Activated CD4-positive, alpha-beta T cell treated with anti-CD3 and anti-CD28 coated beads, Interleukin-2, amount 10 ng/mL, durations not matched to agents 7 days and 5 days (primary cell): ENCODE data around the gene SETX. TPM values are rescaled to one million over a fixed set of nuclear protein-coding genes. Genes with fewer than 3 reads are reported as not detected.

ENCODE experiments used
- CTCF ChIA-PET: fragments of 350-600 bp; sonication (Branson Sonifier 250); formaldehyde crosslinking; loops from one replicate; lab custom pipeline; 2021; ENCODE audit warnings: antibody characterized with exemption; lab: Charles Lee
- POLR2A ChIA-PET: fragments of 350-600 bp; sonication (Branson Sonifier 250); formaldehyde crosslinking; loops from one replicate; lab custom pipeline; 2021; ENCODE audit warnings: antibody characterized with exemption; lab: Charles Lee
- DNase-seq: peaks from one replicate; pipeline ENCODE4 v3.0.0-alpha.2; 2020
- H3K27ac Mint-ChIP-seq: one replicate; pipeline ENCODE4 v1.8.0; 2021; ENCODE audit warnings: mild to moderate bottlenecking, moderate library complexity, mixed read lengths
- H3K27me3 Mint-ChIP-seq: one replicate; pipeline ENCODE4 v1.8.0; 2021; ENCODE audit warnings: mixed read lengths
- H3K36me3 Mint-ChIP-seq: one replicate; pipeline ENCODE4 v1.8.0; 2021; ENCODE audit warnings: low read depth, mixed read lengths
- H3K4me1 Mint-ChIP-seq: one replicate; pipeline ENCODE4 v1.8.0; 2021; ENCODE audit warnings: mixed read lengths
- H3K4me3 Mint-ChIP-seq: one replicate; pipeline ENCODE4 v1.8.0; 2021; ENCODE audit warnings: mild to moderate bottlenecking, moderate library complexity, mixed read lengths
- H3K9me3 Mint-ChIP-seq: one replicate; pipeline ENCODE4 v1.8.0; 2021; ENCODE audit warnings: mixed read lengths
- total RNA-seq, 2 experiments: library from RNA; stranded (reverse); gene quantifications; one replicate each; pipeline ENCODE4 v1.2.3, GENCODE V29; 2021

The SETX gene
- total RNA-seq, 2 experiments from 2014 or later = 62.8 to 68.5 TPM

DNA sequence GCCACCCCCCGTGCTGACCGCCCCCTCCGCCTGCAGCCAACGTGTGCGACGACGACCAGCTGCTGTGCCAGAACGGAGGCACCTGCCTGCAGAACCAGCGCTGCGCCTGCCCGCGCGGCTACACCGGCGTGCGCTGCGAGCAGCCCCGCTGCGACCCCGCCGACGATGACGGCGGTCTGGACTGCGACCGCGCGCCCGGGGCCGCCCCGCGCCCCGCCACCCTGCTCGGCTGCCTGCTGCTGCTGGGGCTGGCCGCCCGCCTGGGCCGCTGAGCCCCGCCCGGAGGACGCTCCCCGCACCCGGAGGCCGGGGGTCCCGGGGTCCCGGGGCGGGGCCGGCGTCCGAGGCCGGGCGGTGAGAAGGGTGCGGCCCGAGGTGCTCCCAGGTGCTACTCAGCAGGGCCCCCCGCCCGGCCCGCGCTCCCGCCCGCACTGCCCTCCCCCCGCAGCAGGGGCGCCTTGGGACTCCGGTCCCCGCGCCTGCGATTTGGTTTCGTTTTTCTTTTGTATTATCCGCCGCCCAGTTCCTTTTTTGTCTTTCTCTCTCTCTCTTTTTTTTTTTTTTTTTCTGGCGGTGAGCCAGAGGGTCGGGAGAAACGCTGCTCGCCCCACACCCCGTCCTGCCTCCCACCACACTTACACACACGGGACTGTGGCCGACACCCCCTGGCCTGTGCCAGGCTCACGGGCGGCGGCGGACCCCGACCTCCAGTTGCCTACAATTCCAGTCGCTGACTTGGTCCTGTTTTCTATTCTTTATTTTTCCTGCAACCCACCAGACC, 112.8 kb downstream of the SETX start:
- Mint-ChIP-seq H3K9me3 (no peaks in the 10 kb centered on the region), H3K4me3 (peak overlapping the region; percentile 98), H3K27me3 (peaks cover 12% of the 10 kb centered on the region), H3K36me3 (peaks cover 2% of the 10 kb centered on the region), H3K4me1 (peaks cover 18% of the 10 kb centered on the region), H3K27ac (peak overlapping the region; percentile 94)
- ChIA-PET CTCF (interaction anchor here (1.0 to 5.1 kb wide), 4 partner anchors 11 to 72 kb away, joined by 4 to 16 read pairs (median 6); no protein-coding TSS in a partner anchor), POLR2A (interaction anchor here (0.6 kb wide), 1 partner anchor 32 kb away, joined by 3 read pairs; no protein-coding TSS in a partner anchor)
- DNase-seq = peak; percentile 74

DNA sequence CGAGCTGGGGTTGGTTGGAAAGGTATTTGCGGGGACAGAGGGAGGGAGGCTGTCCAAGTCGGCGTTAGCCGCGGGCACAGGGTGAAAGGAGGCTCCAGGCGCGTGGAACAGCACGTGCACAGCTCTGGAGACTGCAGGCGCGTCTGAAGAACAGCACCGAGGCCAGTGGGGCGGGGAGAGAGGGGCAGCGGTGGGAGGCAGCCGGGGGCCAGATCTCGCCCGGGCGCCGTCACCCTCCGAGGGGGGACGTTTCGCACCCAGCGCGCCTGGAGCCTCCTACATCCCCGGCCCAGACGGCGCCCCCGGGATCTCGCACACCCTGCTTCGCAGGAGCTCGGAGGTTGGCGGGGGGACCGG, 113.3 kb downstream of the SETX start:
- Mint-ChIP-seq H3K9me3 (no peaks in the 10 kb centered on the region), H3K4me1 (peaks cover 22% of the 10 kb centered on the region), H3K27me3 (peaks cover 7% of the 10 kb centered on the region), H3K36me3 (peaks cover 2% of the 10 kb centered on the region), H3K27ac (peak overlapping the region; percentile 99), H3K4me3 (peak overlapping the region; percentile 98)
- CTCF ChIA-PET = interaction anchor here (0.7 to 5.1 kb wide), 5 partner anchors 11 to 72 kb away, joined by 3 to 16 read pairs (median 5); no protein-coding TSS in a partner anchor
- POLR2A ChIA-PET = interaction anchor here (0.6 kb wide), 1 partner anchor 32 kb away, joined by 3 read pairs; no protein-coding TSS in a partner anchor
- no peak for DNase-seq

DNA sequence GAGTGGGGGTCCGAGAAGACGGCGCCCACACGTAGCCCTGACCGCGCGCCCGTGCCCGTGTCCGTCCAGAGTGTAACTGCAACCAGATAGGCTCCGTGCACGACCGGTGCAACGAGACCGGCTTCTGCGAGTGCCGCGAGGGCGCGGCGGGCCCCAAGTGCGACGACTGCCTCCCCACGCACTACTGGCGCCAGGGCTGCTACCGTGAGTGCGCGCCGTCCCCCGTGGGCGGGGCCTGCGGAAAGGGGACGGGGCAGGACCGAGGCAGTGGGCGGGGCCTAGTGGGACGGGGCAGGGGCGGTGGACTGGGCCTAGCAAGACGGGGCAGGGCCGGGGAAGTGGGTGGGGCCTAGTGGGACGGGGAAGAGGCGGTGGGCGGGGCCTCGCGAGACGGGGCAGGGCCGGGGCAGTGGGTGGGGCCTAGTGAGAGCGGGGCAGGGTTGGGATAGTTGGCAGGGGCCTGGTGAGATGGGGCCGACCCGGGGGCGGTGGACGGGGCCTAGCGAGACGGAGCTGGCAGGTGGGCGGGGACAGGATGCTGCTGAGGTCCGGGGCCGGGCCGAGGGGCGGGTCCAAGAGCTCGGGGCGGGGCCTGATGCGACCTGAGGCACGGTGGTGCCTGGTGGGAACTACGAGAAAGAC, 113.8 kb downstream of the SETX start:
- H3K36me3 Mint-ChIP-seq = peaks cover 2% of the 10 kb centered on the region

DNA sequence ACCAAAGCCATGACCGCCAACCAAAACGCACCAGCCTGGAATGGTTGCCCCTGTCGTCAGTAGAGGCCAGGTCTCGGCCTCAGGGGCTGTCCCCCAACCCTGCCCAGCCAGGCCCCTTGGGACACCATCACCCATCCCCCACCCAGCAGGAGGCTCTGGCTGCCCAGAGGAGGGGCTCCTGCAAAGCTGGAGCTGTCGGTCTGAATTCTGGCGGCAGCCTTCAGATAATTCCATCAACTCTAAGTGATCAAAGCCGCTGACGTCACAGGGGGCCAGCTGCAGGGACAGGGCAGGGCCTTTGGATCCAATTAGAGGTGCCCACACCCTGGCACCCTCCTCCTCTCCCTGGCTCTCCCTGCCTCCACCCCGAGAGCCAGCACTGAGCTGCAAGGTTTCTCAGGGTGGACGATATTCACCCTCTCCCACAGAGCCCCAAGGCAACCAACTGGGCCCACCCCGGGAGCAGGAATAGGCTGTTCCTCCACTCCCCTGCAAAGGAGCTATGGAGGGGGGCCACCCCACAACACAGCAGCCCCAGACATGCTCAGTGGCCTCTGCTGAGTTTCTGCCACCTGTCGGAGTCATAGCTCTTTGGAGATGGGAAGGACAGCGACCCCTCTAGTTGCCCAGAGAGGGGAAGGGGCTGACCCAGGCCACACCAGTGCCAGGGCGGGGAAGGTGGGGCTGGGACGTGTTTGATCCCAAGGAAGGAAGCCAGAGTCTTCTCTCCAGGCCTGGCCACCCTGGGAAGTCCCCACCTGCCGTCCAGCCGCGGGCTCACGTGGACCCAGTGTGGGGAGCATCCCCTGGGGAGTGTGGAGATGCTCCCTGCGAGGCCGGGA, 114.6 kb downstream of the SETX start:
- no peaks in the 10 kb centered on the region for H3K9me3 Mint-ChIP-seq
- peaks cover 4% of the 10 kb centered on the region for H3K27me3 Mint-ChIP-seq
- H3K27ac Mint-ChIP-seq = peak overlapping the region; percentile 13
- peaks cover 22% of the 10 kb centered on the region for H3K4me1 Mint-ChIP-seq
- H3K4me3 Mint-ChIP-seq = peak overlapping the region; percentile 30
- peaks cover 2% of the 10 kb centered on the region for H3K36me3 Mint-ChIP-seq
- ChIA-PET POLR2A (no interaction called here), CTCF (interaction anchor here (0.6 to 5.1 kb wide), 4 partner anchors 71 to 481 kb away, joined by 3 to 16 read pairs (median 4); no protein-coding TSS in a partner anchor)
- DNase-seq = no peak

More for the DNA sequence above, 113.8 kb downstream of the SETX start:
- H3K4me3 Mint-ChIP-seq = peak overlapping the region; percentile 98
- peak; percentile 99 for DNase-seq
- H3K27me3 Mint-ChIP-seq = peaks cover 6% of the 10 kb centered on the region
- ChIA-PET POLR2A (interaction anchor here (0.6 kb wide), 1 partner anchor 33 kb away, joined by 3 read pairs; no protein-coding TSS in a partner anchor), CTCF (interaction anchor here (0.7 to 5.1 kb wide), 6 partner anchors 12 to 481 kb away, joined by 3 to 16 read pairs (median 5); no protein-coding TSS in a partner anchor)
- H3K9me3 Mint-ChIP-seq = no peaks in the 10 kb centered on the region
- H3K27ac Mint-ChIP-seq = peak overlapping the region; percentile 99
- peaks cover 22% of the 10 kb centered on the region for H3K4me1 Mint-ChIP-seq

DNA sequence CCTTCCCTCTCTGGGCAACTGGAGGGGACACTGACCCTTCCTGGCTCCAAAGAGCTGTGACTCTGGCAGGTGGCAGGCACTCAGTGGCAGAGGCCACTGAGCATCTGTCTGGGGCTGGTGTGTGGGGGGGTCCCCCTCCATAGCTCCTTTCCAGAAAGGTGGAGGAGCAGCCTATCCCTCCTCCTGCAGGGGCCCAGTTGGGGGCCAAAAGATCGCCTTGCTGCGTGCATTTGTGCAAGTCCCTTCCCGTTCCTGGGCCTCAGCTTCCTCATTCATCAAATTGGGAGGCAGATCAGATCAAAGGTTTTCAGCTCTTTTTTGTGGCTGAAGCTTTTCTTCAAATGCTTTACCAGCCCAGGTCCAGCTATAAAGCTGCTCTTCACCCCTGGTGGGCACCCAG, 115.3 kb downstream of the SETX start:
- Mint-ChIP-seq H3K9me3 (no peaks in the 10 kb centered on the region), H3K4me3 (no peak overlapping the region), H3K27ac (no peak overlapping the region), H3K4me1 (peaks cover 22% of the 10 kb centered on the region), H3K27me3 (peaks cover 1% of the 10 kb centered on the region), H3K36me3 (peaks cover 2% of the 10 kb centered on the region)
- ChIA-PET CTCF (interaction anchor here (0.6 to 5.1 kb wide), 8 partner anchors 24 to 758 kb away, joined by 3 to 16 read pairs (median 3); no protein-coding TSS in a partner anchor), POLR2A (no interaction called here)
- DNase-seq = no peak

DNA sequence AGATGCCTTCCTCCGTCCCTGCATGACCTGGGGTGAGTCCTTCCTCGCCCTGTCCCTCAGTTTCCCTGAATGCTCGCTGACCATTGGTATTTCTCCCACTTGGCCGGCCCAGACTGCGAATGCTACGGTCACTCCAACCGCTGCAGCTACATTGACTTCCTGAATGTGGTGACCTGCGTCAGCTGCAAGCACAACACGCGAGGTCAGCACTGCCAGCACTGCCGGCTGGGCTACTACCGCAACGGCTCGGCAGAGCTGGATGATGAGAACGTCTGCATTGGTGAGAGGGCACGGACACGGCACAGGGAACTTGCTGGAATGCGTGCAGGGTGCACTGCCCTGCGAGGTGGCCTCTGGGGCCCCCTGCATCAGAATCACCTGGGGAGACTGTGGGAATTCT, 115.8 kb downstream of the SETX start:
- DNase-seq = no peak
- no peaks in the 10 kb centered on the region for H3K27me3 Mint-ChIP-seq
- no peaks in the 10 kb centered on the region for H3K9me3 Mint-ChIP-seq
- peaks cover 2% of the 10 kb centered on the region for H3K36me3 Mint-ChIP-seq
- ChIA-PET POLR2A (no interaction called here), CTCF (interaction anchor here (0.6 to 5.1 kb wide), 8 partner anchors 13 to 758 kb away, joined by 3 to 16 read pairs (median 3); no protein-coding TSS in a partner anchor)
- H3K4me1 Mint-ChIP-seq = peaks cover 22% of the 10 kb centered on the region
- no peak overlapping the region for H3K27ac Mint-ChIP-seq
- H3K4me3 Mint-ChIP-seq = no peak overlapping the region

DNA sequence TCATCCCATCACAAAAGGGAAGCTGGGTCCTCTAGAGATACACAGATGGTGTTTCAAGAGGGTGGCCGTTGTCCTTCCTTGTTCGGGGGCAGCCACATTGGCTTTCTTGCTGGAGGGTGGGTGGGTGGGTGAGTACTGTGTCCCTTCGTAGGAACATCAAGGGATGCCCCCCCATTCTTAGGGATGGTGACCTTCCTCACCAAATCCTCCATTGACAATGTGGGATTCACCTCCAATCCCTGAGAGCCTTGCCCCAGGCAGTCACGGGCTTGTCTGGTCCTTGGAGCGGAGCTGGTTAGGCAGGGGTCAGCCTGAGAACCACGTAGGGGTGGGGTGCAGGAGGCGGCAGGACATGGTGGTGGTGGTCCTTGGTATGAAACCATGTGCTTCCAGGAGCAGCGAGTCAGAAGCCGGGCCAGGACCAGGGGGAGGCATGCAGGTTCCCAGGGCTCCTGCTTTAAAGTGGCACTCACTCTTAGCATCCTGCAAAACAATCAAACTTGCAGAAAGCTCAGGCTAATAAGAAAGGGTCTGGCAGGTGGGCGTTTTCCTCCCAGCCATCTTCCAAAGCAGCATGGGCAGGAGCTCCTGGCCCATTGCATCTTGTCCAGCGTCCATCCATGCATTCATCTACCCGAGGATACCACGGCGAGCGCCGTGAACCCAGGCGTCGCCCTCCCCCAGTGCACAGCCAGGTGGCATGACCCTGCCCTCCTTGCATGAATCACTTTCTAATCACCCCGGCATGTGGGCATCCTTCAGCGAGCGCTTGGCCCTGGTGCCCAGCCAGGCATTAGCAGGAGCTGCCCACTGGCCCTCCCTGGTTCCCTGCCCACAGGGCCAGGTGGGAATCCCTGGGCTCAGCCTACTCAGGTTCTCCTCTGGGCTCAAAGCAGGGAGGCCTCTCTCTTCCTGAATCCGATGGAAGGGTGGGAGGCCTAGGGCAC, 116.5 kb downstream of the SETX start:
- H3K36me3 Mint-ChIP-seq = peaks cover 2% of the 10 kb centered on the region
- CTCF ChIA-PET = interaction anchor here (1.0 to 5.1 kb wide), 5 partner anchors 13 to 481 kb away, joined by 3 to 16 read pairs (median 3); no protein-coding TSS in a partner anchor
- POLR2A ChIA-PET = no interaction called here
- H3K27ac Mint-ChIP-seq = no peak overlapping the region
- H3K9me3 Mint-ChIP-seq = no peaks in the 10 kb centered on the region
- no peaks in the 10 kb centered on the region for H3K27me3 Mint-ChIP-seq
- H3K4me3 Mint-ChIP-seq = no peak overlapping the region
- H3K4me1 Mint-ChIP-seq = peaks cover 18% of the 10 kb centered on the region
- no peak for DNase-seq

DNA sequence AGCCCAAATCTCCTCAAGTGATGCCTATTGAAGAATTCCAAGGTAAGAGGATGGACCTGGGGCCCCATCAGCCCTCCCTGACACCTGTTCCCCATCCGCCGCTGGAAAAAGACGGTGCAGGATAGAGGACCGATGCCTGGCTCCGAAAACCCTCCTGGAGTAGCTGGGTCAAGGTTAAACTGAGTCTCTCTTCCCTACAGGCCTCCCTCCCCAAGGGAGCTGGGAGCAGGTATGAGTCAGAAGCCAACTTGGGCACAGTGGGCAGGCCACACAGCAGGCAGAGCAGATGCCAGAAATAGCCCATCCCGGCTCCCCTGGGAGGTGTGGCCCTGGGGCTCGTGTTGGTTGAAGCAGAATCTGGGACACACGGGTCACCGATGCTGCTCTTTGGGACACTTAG, 117.3 kb downstream of the SETX start:
- DNase-seq = no peak
- H3K36me3 Mint-ChIP-seq = peaks cover 2% of the 10 kb centered on the region
- H3K9me3 Mint-ChIP-seq = no peaks in the 10 kb centered on the region
- CTCF ChIA-PET = interaction anchor here (1.4 to 5.1 kb wide), 5 partner anchors 14 to 475 kb away, joined by 3 to 16 read pairs (median 4); no protein-coding TSS in a partner anchor
- H3K27me3 Mint-ChIP-seq = no peaks in the 10 kb centered on the region
- H3K4me1 Mint-ChIP-seq = peaks cover 14% of the 10 kb centered on the region
- H3K27ac Mint-ChIP-seq = no peak overlapping the region
- no peak overlapping the region for H3K4me3 Mint-ChIP-seq
- POLR2A ChIA-PET = no interaction called here

DNA sequence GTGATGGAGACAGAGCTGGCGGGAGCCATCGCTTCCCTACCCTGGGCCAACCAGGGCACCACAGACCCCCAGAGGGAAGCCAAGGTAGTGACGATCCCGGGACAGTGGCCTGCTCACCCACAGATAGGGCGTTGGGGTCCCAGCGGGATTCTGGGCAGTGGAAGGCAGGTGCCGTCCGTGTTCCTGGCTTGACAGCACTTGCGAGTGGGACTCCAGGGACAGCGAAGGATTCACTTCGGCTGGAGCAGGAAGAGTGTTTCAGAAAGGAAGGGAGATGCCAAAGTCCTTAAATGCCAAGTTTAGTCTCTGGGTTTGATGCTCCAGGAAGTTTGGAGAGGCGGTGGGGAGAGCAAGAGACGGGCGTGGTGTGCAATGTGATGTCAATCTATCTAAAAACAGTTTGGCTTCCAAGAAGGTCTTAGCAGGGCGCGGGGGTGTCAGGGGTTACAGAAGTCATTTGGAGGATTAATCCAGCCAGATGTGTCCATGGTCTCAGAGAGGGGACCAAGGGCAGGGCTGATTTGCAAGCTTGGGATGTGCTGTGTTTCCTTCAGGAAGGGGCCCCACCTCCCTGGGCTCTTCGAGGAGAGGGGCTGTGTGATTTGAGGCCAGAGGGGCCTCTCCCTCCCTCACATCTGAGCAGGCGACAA, 118.0 kb downstream of the SETX start:
- POLR2A ChIA-PET = no interaction called here
- Mint-ChIP-seq H3K4me3 (no peak overlapping the region), H3K9me3 (no peaks in the 10 kb centered on the region), H3K4me1 (peaks cover 10% of the 10 kb centered on the region), H3K27ac (no peak overlapping the region), H3K36me3 (peaks cover 2% of the 10 kb centered on the region), H3K27me3 (no peaks in the 10 kb centered on the region)
- CTCF ChIA-PET = interaction anchor here (0.6 to 5.1 kb wide), 16 partner anchors 19 to 479 kb away, joined by 3 to 16 read pairs (median 4); partner anchors contain the start of gene NTNG2
- DNase-seq = no peak

DNA sequence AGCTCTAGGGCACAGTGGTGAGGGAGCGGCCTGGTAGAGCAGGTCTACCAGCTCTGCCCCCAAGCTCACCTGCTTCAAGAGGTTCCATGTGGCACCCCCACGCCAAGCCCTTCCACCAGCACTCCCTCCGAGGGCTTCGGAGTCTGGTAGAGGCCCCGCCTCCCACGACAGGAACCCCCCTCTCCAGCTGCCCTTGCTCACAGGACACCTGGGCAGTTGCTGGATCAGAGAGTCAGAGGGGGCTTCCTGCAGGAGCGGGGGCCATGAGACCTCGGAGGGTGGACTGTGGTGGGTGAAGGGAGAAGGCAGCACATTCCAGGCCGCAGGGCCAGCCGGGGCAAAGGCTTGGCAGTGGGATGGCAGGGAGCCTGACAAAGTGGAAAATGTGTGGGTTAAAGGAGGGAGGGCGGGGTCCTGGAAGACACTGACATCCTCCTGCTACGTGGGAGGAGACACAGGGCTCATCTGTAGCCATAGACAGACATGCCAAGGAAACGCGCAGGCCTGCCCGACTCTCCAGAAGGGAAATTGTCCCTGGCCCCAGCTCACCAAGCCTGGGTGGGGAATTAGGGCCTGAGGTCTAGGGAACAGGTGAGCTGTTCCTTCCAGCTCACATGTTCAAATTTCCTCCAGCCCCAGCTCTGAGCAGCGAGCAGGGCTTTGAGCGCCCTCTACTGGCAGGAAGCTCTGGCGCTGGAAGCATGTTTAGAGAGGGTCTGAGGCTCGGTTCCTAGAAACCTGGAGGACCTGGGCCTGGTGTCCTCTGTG, 118.7 kb downstream of the SETX start:
- Mint-ChIP-seq H3K4me3 (no peak overlapping the region), H3K27me3 (no peaks in the 10 kb centered on the region), H3K4me1 (peaks cover 8% of the 10 kb centered on the region), H3K9me3 (no peaks in the 10 kb centered on the region), H3K36me3 (no peaks in the 10 kb centered on the region), H3K27ac (no peak overlapping the region)
- CTCF ChIA-PET = interaction anchor here (0.6 to 1.6 kb wide), 18 partner anchors 16 to 479 kb away, joined by 3 to 13 read pairs (median 4); partner anchors contain the start of gene NTNG2
- peak; percentile 85 for DNase-seq
- POLR2A ChIA-PET = no interaction called here
